CD4-positive, alpha-beta T cell (primary cell): ENCODE results near the gene CLSTN2. TPM values are rescaled to one million over a fixed set of nuclear protein-coding genes. Genes with fewer than 3 reads are reported as not detected.

Source experiments
- ATAC-seq: fragments of 200-7000 bp; cut with Tn5 transposase; one replicate; pipeline ENCODE4 v1.10.0; 2022; ENCODE audit warnings: mild to moderate bottlenecking; ENCODE audit not compliant: poor library complexity
- CTCF ChIA-PET: fragments of 350-600 bp; sonication (Branson Sonifier 250); formaldehyde crosslinking; loops from one replicate; lab custom pipeline; 2021; ENCODE audit warnings: antibody characterized with exemption, inconsistent platforms; lab: Charles Lee
- POLR2A ChIA-PET: fragments of 350-600 bp; sonication (Branson Sonifier 250); formaldehyde crosslinking; loops from one replicate; lab custom pipeline; 2021; ENCODE audit warnings: antibody characterized with exemption, inconsistent platforms; lab: Charles Lee
- DNase-seq, 14 experiments: peaks; one replicate each; pipeline ENCODE4 v3.0.0-alpha.2; 2013 to 2020; ENCODE audit warnings: mixed read lengths in 2 of 14
- H3K27ac ChIP-seq, 2 donors: one replicate each; pipeline versions ENCODE4 v1.5.1 to v1.7.0; 2013; ENCODE audit warnings: low read length in 2 of 2, low read depth in 1 of 2, mild to moderate bottlenecking in 1 of 2
- H3K27me3 ChIP-seq, 2 experiments: 1 replicate in 1 of 2; 2 replicates in 1 of 2; pipeline versions ENCODE4 v1.6.1 to v1.7.0; 2013; ENCODE audit warnings: low read length in 2 of 2, control low read depth in 1 of 2, mild to moderate bottlenecking in 1 of 2, moderate library complexity in 1 of 2; ENCODE audit not compliant: insufficient read depth in 2 of 2, control insufficient read depth in 1 of 2
- H3K36me3 ChIP-seq: one replicate; pipeline ENCODE4 v1.6.1; 2013; ENCODE audit warnings: low read length, control low read depth; ENCODE audit not compliant: insufficient read depth
- H3K4me1 ChIP-seq: one replicate; pipeline ENCODE4 v1.6.1; 2013; ENCODE audit warnings: low read length, control low read depth; ENCODE audit not compliant: insufficient read depth
- H3K4me3 ChIP-seq: one replicate; pipeline ENCODE4 v1.5.1; 2013; ENCODE audit warnings: mild to moderate bottlenecking, low read length, moderate library complexity
- H3K9me3 ChIP-seq, 2 experiments: 1 replicate in 1 of 2; 2 replicates in 1 of 2; pipeline versions ENCODE4 v1.6.1 to v1.7.0; 2013; ENCODE audit warnings: low read length in 2 of 2, mild to moderate bottlenecking in 2 of 2, control low read depth in 1 of 2, moderate library complexity in 1 of 2; ENCODE audit not compliant: control insufficient read depth in 1 of 2, insufficient read depth in 1 of 2
- H3K27ac Mint-ChIP-seq: one replicate; pipeline ENCODE4 v1.8.0; 2020; ENCODE audit warnings: mixed read lengths
- H3K27me3 Mint-ChIP-seq: one replicate; pipeline ENCODE4 v1.8.0; 2021; ENCODE audit warnings: mixed read lengths
- H3K36me3 Mint-ChIP-seq: one replicate; pipeline ENCODE4 v1.8.0; 2021; ENCODE audit warnings: low read depth, mixed read lengths
- H3K4me1 Mint-ChIP-seq: one replicate; pipeline ENCODE4 v1.8.0; 2021; ENCODE audit warnings: low read depth, mixed read lengths
- H3K4me3 Mint-ChIP-seq: one replicate; pipeline ENCODE4 v1.8.0; 2020; ENCODE audit warnings: mild to moderate bottlenecking, mixed read lengths
- H3K9me3 Mint-ChIP-seq: one replicate; pipeline ENCODE4 v1.8.0; 2020; ENCODE audit warnings: mixed read lengths
- CTCF ChIP-seq: fragments of 200-600 bp; IDR thresholded peaks from one replicate; pipeline ENCODE4 v1.8.0; 2022; ENCODE audit warnings: antibody characterized with exemption, mild to moderate bottlenecking
- intact Hi-C, 2 experiments: fragments of 100-400 bp; cut with DNase I in 1 of 2; cut with micrococcal nuclease in 1 of 2; formaldehyde crosslinking; loops; one replicate each; pipeline versions ENCODE4 v1.15.1 to v1.9.0; 2023 to 2025; cut with DNase I, micrococcal nuclease
- total RNA-seq, 174 experiments: library from RNA in 2 of 174; stranded (reverse) in 2 of 174; gene quantifications; one replicate each; pipeline ENCODE4 v1.2.3 and lab custom pipeline; 2021 to 2026

The CLSTN2 gene
- total RNA-seq, 2 experiments from 2014 or later: not detected

GRCh38 chr3:140432229-140432669 is 497.3 kb downstream of the CLSTN2 start:
- Mint-ChIP-seq H3K9me3 (no peaks in the 10 kb centered on the region), H3K27ac (no peak overlapping the region), H3K27me3 (peaks cover 16% of the 10 kb centered on the region), H3K4me1 (no peaks in the 10 kb centered on the region), H3K36me3 (no peaks in the 10 kb centered on the region), H3K4me3 (no peak overlapping the region)
- H3K4me1 ChIP-seq: no peaks in the 10 kb centered on the region
- ChIA-PET CTCF (no interaction called here), POLR2A (no interaction called here)
- no peak overlapping the region for H3K4me3 ChIP-seq
- ATAC-seq (no peak), DNase-seq (no peak)
- H3K9me3 ChIP-seq: peaks cover 0 to 11% of the 10 kb centered on the region in 2 experiments
- H3K27ac ChIP-seq: no peak overlapping the region
- no peaks in the 10 kb centered on the region for H3K27me3 ChIP-seq
- intact Hi-C loops: no loop called here
- H3K36me3 ChIP-seq: no peaks in the 10 kb centered on the region
- no peak for TF ChIP-seq CTCF

GRCh38 chr3:140433431-140433830 is 498.4 kb downstream of the CLSTN2 start:
- H3K36me3 ChIP-seq: no peaks in the 10 kb centered on the region
- H3K4me1 ChIP-seq: no peaks in the 10 kb centered on the region
- ATAC-seq (no peak), DNase-seq (no peak)
- H3K27me3 Mint-ChIP-seq: peaks cover 16% of the 10 kb centered on the region
- no peaks in the 10 kb centered on the region for H3K4me1 Mint-ChIP-seq
- H3K27me3 ChIP-seq: no peaks in the 10 kb centered on the region
- no peak overlapping the region for H3K4me3 Mint-ChIP-seq
- no peaks in the 10 kb centered on the region for H3K36me3 Mint-ChIP-seq
- H3K9me3 ChIP-seq: peaks cover 0 to 11% of the 10 kb centered on the region in 2 experiments
- no peaks in the 10 kb centered on the region for H3K9me3 Mint-ChIP-seq
- POLR2A ChIA-PET: no interaction called here
- no peak overlapping the region for H3K27ac Mint-ChIP-seq
- H3K27ac ChIP-seq: no peak overlapping the region
- CTCF ChIA-PET: no interaction called here
- TF ChIP-seq CTCF: no peak
- H3K4me3 ChIP-seq: no peak overlapping the region
- intact Hi-C loops: no loop called here

GRCh38 chr3:140434261-140434905 is 499.4 kb downstream of the CLSTN2 start:
- Mint-ChIP-seq H3K9me3 (no peaks in the 10 kb centered on the region), H3K4me1 (no peaks in the 10 kb centered on the region), H3K4me3 (no peak overlapping the region), H3K27ac (no peak overlapping the region), H3K36me3 (no peaks in the 10 kb centered on the region), H3K27me3 (peaks cover 20% of the 10 kb centered on the region)
- ChIA-PET POLR2A (no interaction called here), CTCF (no interaction called here)
- TF ChIP-seq CTCF: no peak
- intact Hi-C loops: no loop called here
- DNase-seq: no peak
- ATAC-seq: no peak
- H3K27me3 ChIP-seq: no peaks in the 10 kb centered on the region
- no peak overlapping the region for H3K4me3 ChIP-seq
- no peaks in the 10 kb centered on the region for H3K4me1 ChIP-seq
- peaks cover 0 to 11% of the 10 kb centered on the region in 2 experiments for H3K9me3 ChIP-seq
- no peak overlapping the region for H3K27ac ChIP-seq
- H3K36me3 ChIP-seq: no peaks in the 10 kb centered on the region
